K562 (cell line): ENCODE results near the gene ALG12. TPM values are rescaled to one million over a fixed set of nuclear protein-coding genes. Genes with fewer than 3 reads are reported as not detected.

Experiments
- ATAC-seq: fragments of 200-7000 bp; cut with Tn5 transposase; 3 replicates; pipeline ENCODE4 v1.9.1; 2020; ENCODE audit warnings: moderate library complexity
- BruUV-seq: library from RNA; stranded (reverse); fragments of 400-500 nt; replicated peaks from 2 replicates; lab custom pipeline; 2021; lab: Mats Ljungman, UMichigan
- CTCF ChIA-PET: fragments of 300-600 bp; formaldehyde crosslinking; extraction: SDS; loops from one replicate; lab custom pipeline; 2021; ENCODE audit warnings: low intra/inter-chr PET ratio; lab: Yijun Ruan, JAX
- POLR2A ChIA-PET: fragments of 300-600, 350-650 bp; sonication (Branson Sonifier 250); formaldehyde crosslinking; extraction: SDS; loops from one replicate; lab custom pipeline; 2021; ENCODE audit warnings: antibody characterized with exemption, inconsistent platforms; lab: Yijun Ruan, JAX
- DNase-seq, 4 experiments: peaks; one replicate each; pipeline versions ENCODE4 v3.0.0 to v3.0.0-alpha.2; 2011 to 2018; ENCODE audit warnings: low spot score in 3 of 4, mixed read lengths in 3 of 4; ENCODE audit errors: extremely low read depth in 1 of 4
- FAIRE-seq: peaks from 2 replicates; lab custom pipeline; 2011; peaks lifted over from hg19 to GRCh38; lab: Jason Lieb, UNC
- H2AFZ ChIP-seq: 2 replicates; pipeline ENCODE4 v1.6.0; 2011; ENCODE audit warnings: low read depth, low read length, control low read depth, inconsistent platforms
- H3K27ac ChIP-seq: fragments of 200-600 bp; 3 replicates; pipeline ENCODE4 v1.8.0; 2011; ENCODE audit warnings: low read depth, mild to moderate bottlenecking, control low read depth, inconsistent platforms, low read length, moderate library complexity, mixed read lengths; ENCODE audit errors: extremely low read depth
- H3K27me3 ChIP-seq, 2 experiments: fragments of 300-600 bp in 1 of 2; 2 replicates in 1 of 2; 3 replicates in 1 of 2; pipeline versions ENCODE4 v1.6.0 to v1.8.0; 2011; ENCODE audit warnings: inconsistent platforms in 2 of 2, low read length in 2 of 2, mild to moderate bottlenecking in 1 of 2, mixed read lengths in 1 of 2, moderate library complexity in 1 of 2; ENCODE audit not compliant: control insufficient read depth in 2 of 2, insufficient read depth in 2 of 2
- H3K36me3 ChIP-seq: fragments of 300-600 bp; 3 replicates; pipeline ENCODE4 v1.8.0; 2011; ENCODE audit warnings: mild to moderate bottlenecking, low read length, inconsistent platforms; ENCODE audit not compliant: control insufficient read depth, insufficient read depth
- H3K4me1 ChIP-seq, 2 experiments: fragments of 200-600 bp in 1 of 2; replicated peaks in 1 of 2; 2 replicates in 1 of 2; 3 replicates in 1 of 2; pipeline versions ENCODE4 v1.5.1 to v1.8.0; 2011; ENCODE audit warnings: inconsistent platforms in 2 of 2, low read length in 2 of 2, mild to moderate bottlenecking in 1 of 2, mixed read lengths in 1 of 2, moderate library complexity in 1 of 2; ENCODE audit not compliant: control insufficient read depth in 2 of 2, insufficient read depth in 2 of 2
- H3K4me2 ChIP-seq: 2 replicates; pipeline ENCODE4 v1.6.1; 2011; ENCODE audit warnings: low read length, control low read depth, inconsistent platforms, mixed read lengths; ENCODE audit not compliant: insufficient read depth
- H3K4me3 ChIP-seq: fragments of 200-600 bp; sonication (generic), shearing (Covaris generic); 2 replicates; pipeline ENCODE4 v1.5.1; 2016; ENCODE audit warnings: control low read depth, inconsistent platforms
- H3K79me2 ChIP-seq: fragments of 200-600 bp; 3 replicates; pipeline ENCODE4 v1.8.0; 2011; ENCODE audit warnings: low read length, inconsistent platforms; ENCODE audit not compliant: control insufficient read depth, insufficient read depth
- H3K9ac ChIP-seq, 2 experiments: 2 replicates each; pipeline versions ENCODE4 v1.6.0 to v1.6.1; 2011; ENCODE audit warnings: low read depth in 2 of 2, low read length in 2 of 2, control low read depth in 1 of 2, inconsistent platforms in 1 of 2, mild to moderate bottlenecking in 1 of 2, mixed read lengths in 1 of 2; ENCODE audit not compliant: insufficient read depth in 1 of 2
- H3K9me1 ChIP-seq: one replicate; pipeline ENCODE4 v1.6.0; 2011; ENCODE audit warnings: inconsistent platforms, mild to moderate bottlenecking, low read length, moderate library complexity; ENCODE audit not compliant: control insufficient read depth, insufficient read depth
- H3K9me3 ChIP-seq: replicated peaks from 2 replicates; pipeline ENCODE4 v1.5.1; 2011; ENCODE audit warnings: low read depth, low read length, inconsistent platforms; ENCODE audit not compliant: control insufficient read depth, insufficient read depth
- H4K20me1 ChIP-seq: replicated peaks from 2 replicates; pipeline ENCODE4 v1.6.1; 2011; ENCODE audit warnings: low read length, inconsistent platforms, mixed read lengths; ENCODE audit not compliant: control insufficient read depth, insufficient read depth
- ARNT ChIP-seq, 2 experiments: fragments of 450-650 bp; IDR thresholded peaks; 2 replicates each; pipeline ENCODE4 v1.6.1; 2016; ENCODE audit warnings: mild to moderate bottlenecking in 1 of 2
- CBFA2T2 ChIP-seq: fragments of 450-650 bp; conservative IDR thresholded peaks from 2 replicates; pipeline ENCODE4 v1.6.1; 2017; ENCODE audit warnings: mild to moderate bottlenecking
- CHD2 ChIP-seq: IDR thresholded peaks from 2 replicates; pipeline ENCODE4 v1.6.1; 2011; ENCODE audit warnings: low read depth, low read length
- DMBX1 ChIP-seq: fragments of 250-450 bp; sonication (Bioruptor Pico); IDR thresholded peaks from 2 replicates; pipeline ENCODE4 v1.8.0; 2022; ENCODE audit warnings: inconsistent platforms, mild to moderate bottlenecking, moderate library complexity, borderline replicate concordance
- GTF2E2 ChIP-seq: fragments of 200-800 bp; sonication (Bioruptor generic); IDR thresholded peaks from 2 replicates; pipeline ENCODE4 v1.6.1; 2016; ENCODE audit warnings: missing genetic modification characterization, missing compliant biosample characterization
- MAFF ChIP-seq: IDR thresholded peaks from 2 replicates; pipeline ENCODE4 v1.6.1; 2012; ENCODE audit warnings: low read length, improper control_type of control experiment
- MCM2 ChIP-seq: fragments of 450-650 bp; IDR thresholded peaks from 2 replicates; pipeline ENCODE4 v1.6.1; 2017; ENCODE audit warnings: low read depth, mild to moderate bottlenecking
- MIER1 ChIP-seq: fragments of 450-650 bp; IDR thresholded peaks from 2 replicates; pipeline ENCODE4 v1.6.1; 2016; ENCODE audit warnings: antibody characterized with exemption, mild to moderate bottlenecking, low read depth
- NCOA6 ChIP-seq: fragments of 450-650 bp; IDR thresholded peaks from 2 replicates; pipeline ENCODE4 v1.6.1; 2017; ENCODE audit warnings: mild to moderate bottlenecking
- NELFE ChIP-seq: IDR thresholded peaks from 2 replicates; pipeline ENCODE4 v1.6.1; 2011; ENCODE audit warnings: mild to moderate bottlenecking; ENCODE audit not compliant: insufficient read depth, insufficient read length
- SNIP1 ChIP-seq: fragments of 450-650 bp; IDR thresholded peaks from 2 replicates; pipeline ENCODE4 v1.7.1; 2017; ENCODE audit warnings: low read depth, mild to moderate bottlenecking
- TBL1XR1 ChIP-seq, 2 experiments: IDR thresholded peaks; 2 replicates each; pipeline ENCODE4 v1.6.1; 2012; ENCODE audit warnings: improper control_type of control experiment in 2 of 2, low read length in 2 of 2, mild to moderate bottlenecking in 1 of 2
- TFAM ChIP-seq: fragments of 250-450 bp; sonication (Bioruptor Pico); conservative IDR thresholded peaks from 2 replicates; pipeline ENCODE4 v1.5.0; 2021; ENCODE audit warnings: mild to moderate bottlenecking, moderate library complexity
- ZNF282 ChIP-seq: sonication (generic); formaldehyde crosslinking; IDR thresholded peaks from 2 replicates; pipeline ENCODE4 v1.8.1; 2023; ENCODE audit warnings: missing genetic modification reagents
- ZNF780A ChIP-seq: fragments of 250-450 bp; sonication (Bioruptor Pico); IDR thresholded peaks from 2 replicates; pipeline ENCODE4 v1.5.0; 2021; ENCODE audit warnings: mild to moderate bottlenecking
- WGBS: fragments of 100-300 bp; shearing (Covaris generic); methylation state at CpG from one replicate; pipeline ENCODE4 v1.1.6; 2016; ENCODE audit warnings: low coverage, mixed read lengths; ENCODE audit not compliant: insufficient coverage; ENCODE audit errors: missing lambda C conversion rate; 5-methylcytosine and 5-hydroxymethylcytosine counted together
- in situ Hi-C: fragments of 300-500 bp; cut with MboI; formaldehyde crosslinking; loops from 4 replicates; pipeline ENCODE4 v1.15.0; 2018; ENCODE audit warnings: inconsistent platforms, mixed read lengths
- intact Hi-C: fragments of 100-400 bp; cut with micrococcal nuclease; formaldehyde crosslinking; loops from 2 replicates; pipeline ENCODE4 v1.14.2; 2022
- polyA plus RNA-seq, 8 experiments: library from polyadenylated mRNA; depleted of rRNA in 4 of 8; stranded (reverse) in 5 of 8; unstranded in 3 of 8; fragments of >200 nt; fragmentation: Nextera tagmentation in 2 of 8; fragmentation: Illumina TruSeq in 1 of 8; extraction: Ambion mirVana in 2 of 8; extraction: Trizol in 1 of 8; gene quantifications; 2 replicates each; pipeline versions ENCODE4 v1.2.1 to v1.2.3, GENCODE V29; 2011 to 2014; ENCODE audit warnings: inconsistent platforms in 1 of 8, missing spikeins in 1 of 8
- total RNA-seq, 7 experiments: library from RNA; depleted of rRNA in 6 of 7; stranded (reverse); fragments of >200 nt in 6 of 7; fragmentation: Illumina TruSeq in 2 of 7; extraction: Trizol in 2 of 7; gene quantifications; 2 replicates each; pipeline versions ENCODE4 v1.2.1 to v1.2.3, GENCODE V29; 2011 to 2021; ENCODE audit warnings: low replicate concordance in 1 of 7
- TF ChIP-seq, protein P1 (sequence below): fragments of 250-450 bp; sonication (Bioruptor Pico); IDR thresholded peaks from 2 replicates; pipeline ENCODE4 v1.4.0; 2020; ENCODE audit warnings: mild to moderate bottlenecking, moderate library complexity
- TF ChIP-seq, protein P2 (sequence below): sonication (generic); formaldehyde crosslinking; IDR thresholded peaks from 2 replicates; pipeline ENCODE4 v1.8.1; 2023; ENCODE audit warnings: mild to moderate bottlenecking, missing genetic modification reagents

ALG12 gene
- total and polyA plus RNA-seq, 9 of the 15 experiments (the other 6 are each of a cell fraction or from before 2014, with no cell fraction given): 0.20 to 8.5 (median 3.4) TPM

DNA sequence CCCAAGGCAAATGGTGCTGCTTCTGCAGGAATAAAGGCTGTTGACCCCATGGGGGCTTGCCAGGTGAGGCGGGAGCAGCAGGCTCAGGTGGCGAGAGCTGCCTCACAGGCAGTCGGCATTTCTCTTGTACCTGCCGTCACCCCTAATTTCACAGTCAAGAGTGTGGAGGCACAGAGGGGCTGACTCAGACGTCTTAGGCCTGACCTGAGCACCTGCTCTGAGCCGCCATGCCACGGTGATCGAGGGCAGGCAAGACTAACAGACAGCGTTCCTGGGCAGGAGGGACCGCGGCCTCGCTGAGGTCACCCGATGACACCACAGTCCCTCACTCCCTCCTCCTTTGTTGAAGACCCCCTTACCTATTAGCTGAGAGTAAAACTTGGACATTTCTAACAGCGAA is 5.2 kb downstream of the ALG12 start:
- Histone ChIP-seq H3K4me2 (no peak overlapping the region), H3K27me3 (no peaks in the 10 kb centered on the region), H3K9me3 (no peaks in the 10 kb centered on the region), H2AFZ (no peak overlapping the region), H3K27ac (no peak overlapping the region), H3K4me3 (no peak overlapping the region), H3K9ac (no peak overlapping the region), H3K79me2 (peaks cover 14% of the 10 kb centered on the region), H3K4me1 (peaks cover 3 to 14% of the 10 kb centered on the region in 2 experiments; a peak in 4 of 5 replicates), H4K20me1 (no peaks in the 10 kb centered on the region), H3K36me3 (peaks cover 7% of the 10 kb centered on the region; the same call in 2 of the 3 replicates), H3K9me1 (no peaks in the 10 kb centered on the region)
- WGBS: 82% methylated on average over 4 of the region's 14 CpGs
- intact Hi-C loops (no loop called here), in situ Hi-C loops (loop anchor here (10.0 kb wide), 1 partner anchor 88 kb away; the partner anchor contains the start of gene BRD1)
- FAIRE-seq (no peak), DNase-seq (no peak), ATAC-seq (no peak)
- POLR2A ChIA-PET: interaction anchor here (0.6 to 0.8 kb wide), 3 partner anchors 53 to 598 kb away, joined by 3 read pairs; no protein-coding TSS in a partner anchor
- CTCF ChIA-PET: no interaction called here
- no TSS peak for BruUV-seq
- TF ChIP-seq MAFF (no peak), ZNF282 (no peak), CHD2 (no peak), ARNT (IDR thresholded peaks at IDR 0.05) (no peak), SNIP1 (no peak), TFAM (CRISPR knock-in tag) (no peak), MIER1 (no peak), MCM2 (no peak), ZNF780A (no peak), DMBX1 (CRISPR knock-in tag) (no peak), NELFE (no peak), TBL1XR1 (IDR thresholded peaks at IDR 0.05; ENCODE audit: low read length in 2 of 2) (no peak), CBFA2T2 (no peak), NCOA6 (no peak), GTF2E2 (tag) (no peak)
- TF ChIP-seq, protein P1, sequence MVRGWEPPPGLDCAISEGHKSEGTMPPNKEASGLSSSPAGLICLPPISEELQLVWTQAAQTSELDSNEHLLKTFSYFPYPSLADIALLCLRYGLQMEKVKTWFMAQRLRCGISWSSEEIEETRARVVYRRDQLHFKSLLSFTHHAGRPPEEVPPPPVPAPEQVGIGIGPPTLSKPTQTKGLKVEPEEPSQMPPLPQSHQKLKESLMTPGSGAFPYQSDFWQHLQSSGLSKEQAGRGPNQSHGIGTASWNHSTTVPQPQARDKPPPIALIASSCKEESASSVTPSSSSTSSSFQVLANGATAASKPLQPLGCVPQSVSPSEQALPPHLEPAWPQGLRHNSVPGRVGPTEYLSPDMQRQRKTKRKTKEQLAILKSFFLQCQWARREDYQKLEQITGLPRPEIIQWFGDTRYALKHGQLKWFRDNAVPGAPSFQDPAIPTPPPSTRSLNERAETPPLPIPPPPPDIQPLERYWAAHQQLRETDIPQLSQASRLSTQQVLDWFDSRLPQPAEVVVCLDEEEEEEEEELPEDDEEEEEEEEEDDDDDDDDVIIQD (CRISPR knock-in tag): no peak
- TF ChIP-seq, protein P2, sequence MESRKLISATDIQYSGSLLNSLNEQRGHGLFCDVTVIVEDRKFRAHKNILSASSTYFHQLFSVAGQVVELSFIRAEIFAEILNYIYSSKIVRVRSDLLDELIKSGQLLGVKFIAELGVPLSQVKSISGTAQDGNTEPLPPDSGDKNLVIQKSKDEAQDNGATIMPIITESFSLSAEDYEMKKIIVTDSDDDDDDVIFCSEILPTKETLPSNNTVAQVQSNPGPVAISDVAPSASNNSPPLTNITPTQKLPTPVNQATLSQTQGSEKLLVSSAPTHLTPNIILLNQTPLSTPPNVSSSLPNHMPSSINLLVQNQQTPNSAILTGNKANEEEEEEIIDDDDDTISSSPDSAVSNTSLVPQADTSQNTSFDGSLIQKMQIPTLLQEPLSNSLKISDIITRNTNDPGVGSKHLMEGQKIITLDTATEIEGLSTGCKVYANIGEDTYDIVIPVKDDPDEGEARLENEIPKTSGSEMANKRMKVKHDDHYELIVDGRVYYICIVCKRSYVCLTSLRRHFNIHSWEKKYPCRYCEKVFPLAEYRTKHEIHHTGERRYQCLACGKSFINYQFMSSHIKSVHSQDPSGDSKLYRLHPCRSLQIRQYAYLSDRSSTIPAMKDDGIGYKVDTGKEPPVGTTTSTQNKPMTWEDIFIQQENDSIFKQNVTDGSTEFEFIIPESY (CRISPR knock-in tag): no peak
